HG03432 (cell line): ENCODE measurements around the gene METTL3.
"Not testable (repeated sequence)": the region's sequence is repeated elsewhere in the genome, so short reads cannot be mapped to it uniquely, and the experiment has no call there.

ENCODE experiments used
- ATAC-seq: cut with Tn5 transposase; IDR thresholded peaks from one replicate; pipeline ENCODE4 v1.9.1; 2021; ENCODE audit warnings: mild to moderate bottlenecking, moderate library complexity; ENCODE audit not compliant: unreplicated experiment

Gene METTL3

DNA sequence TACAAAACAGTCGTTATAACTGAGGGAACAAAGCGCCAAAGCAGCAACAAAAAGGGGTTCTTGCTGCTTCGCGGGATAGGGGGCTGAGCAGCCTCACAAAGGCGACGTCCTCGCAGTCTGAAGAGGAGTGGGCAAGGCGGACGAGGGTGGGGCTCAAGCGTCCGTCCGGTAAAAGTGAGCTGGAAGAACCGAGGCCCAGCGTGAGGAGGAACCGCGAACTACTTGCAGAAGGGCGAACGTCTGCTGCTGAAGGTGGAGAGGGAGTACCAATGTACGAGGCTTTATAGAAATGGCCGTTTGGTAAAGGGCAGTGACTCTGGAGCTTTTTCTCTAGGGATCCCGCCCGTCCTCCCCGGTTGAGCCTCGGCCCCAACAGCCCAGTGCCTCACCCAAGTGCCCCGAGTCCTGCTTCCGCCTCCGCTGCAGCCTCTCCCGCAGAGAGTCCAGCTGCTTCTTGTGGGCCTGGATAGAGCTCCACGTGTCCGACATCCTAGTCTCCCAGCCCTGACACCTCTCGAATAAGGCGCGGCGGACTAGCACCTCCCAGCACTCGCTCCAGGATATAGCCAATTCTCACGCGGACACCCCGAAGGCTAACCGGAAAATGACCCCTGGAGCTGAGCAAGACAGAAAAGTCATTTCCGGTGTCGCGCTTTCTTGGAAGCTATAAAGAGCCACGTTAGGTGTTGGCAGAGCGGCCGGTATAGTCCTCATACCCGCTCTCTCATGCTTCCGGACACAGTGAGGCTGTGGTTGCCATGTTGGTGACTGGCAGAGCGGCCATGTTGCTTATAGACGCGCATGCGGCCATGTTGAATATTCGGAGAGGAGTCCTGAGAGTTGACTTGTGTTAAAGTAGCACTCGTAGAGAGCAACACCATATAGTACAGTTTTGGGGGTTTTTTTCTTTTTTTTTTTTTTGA is at the start of gene METTL3:
Gene METTL3, minus strand, starts transcription at position 606 of the 923 bp plus-strand sequence. Its CDS starts 117 bp downstream, at position 489.
- peak; percentile 97 for ATAC-seq

DNA sequence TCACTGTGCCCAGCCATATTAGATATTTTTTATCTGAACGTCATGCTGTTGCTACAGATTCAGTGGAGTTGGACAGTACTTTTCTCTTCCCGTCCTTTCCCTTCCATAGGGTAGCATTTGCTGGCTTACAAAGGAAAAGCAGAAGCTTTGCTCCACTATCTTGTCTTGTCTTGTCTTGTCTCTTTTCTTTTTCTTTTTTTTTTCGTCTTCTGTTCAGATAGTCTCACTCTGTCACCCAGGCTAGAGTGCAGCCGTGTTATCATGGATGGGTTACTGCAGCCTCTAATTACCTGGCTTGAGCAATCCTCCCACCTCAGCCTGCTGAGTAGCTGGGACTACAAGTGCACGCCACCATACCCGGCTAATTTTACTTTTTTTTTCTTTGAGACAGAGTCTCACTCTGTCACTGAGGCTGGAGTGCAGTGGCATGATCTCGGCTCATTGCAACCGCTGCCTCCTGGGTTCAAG is 47.6 kb upstream of the METTL3 start:
- ATAC-seq: no peak

DNA sequence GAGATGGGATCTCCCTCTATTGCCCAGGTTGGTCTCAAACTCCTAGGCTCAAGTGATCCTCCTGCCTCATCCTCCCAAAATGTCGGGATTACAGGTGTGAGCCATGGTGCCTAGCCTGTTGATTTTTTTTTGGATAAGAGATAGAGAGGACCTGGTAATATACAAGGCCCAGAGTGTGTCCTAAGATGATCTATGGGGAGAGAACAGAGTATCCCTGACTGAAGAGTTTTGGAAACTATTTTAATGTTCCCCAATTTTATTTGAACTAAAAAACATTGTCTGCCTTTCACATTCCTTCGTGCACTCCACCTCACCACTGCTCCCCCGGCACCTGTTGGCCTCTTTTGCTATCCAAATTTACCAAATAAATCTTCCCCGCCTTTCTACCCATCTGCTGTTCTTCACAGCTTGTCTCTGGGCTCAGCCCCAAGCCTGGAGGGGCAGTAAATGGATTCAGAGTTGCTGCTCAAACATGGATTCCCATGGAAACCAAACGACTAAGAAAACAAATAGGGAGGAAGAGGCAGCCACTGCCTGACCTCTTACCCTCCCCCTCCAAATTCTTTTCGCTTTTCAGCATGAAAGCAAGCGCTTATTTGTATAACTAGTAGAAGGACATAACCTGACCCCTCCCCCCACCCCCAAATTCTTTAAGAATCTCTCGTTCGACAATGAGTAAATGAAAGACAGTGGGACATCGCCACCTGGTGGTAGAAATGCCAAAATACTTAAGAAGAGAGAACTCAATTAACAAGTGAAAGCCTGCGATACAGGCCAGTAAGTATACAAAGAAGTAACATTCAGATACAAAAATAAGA is 46.2 kb upstream of the METTL3 start:
- ATAC-seq: peak; percentile 44

DNA sequence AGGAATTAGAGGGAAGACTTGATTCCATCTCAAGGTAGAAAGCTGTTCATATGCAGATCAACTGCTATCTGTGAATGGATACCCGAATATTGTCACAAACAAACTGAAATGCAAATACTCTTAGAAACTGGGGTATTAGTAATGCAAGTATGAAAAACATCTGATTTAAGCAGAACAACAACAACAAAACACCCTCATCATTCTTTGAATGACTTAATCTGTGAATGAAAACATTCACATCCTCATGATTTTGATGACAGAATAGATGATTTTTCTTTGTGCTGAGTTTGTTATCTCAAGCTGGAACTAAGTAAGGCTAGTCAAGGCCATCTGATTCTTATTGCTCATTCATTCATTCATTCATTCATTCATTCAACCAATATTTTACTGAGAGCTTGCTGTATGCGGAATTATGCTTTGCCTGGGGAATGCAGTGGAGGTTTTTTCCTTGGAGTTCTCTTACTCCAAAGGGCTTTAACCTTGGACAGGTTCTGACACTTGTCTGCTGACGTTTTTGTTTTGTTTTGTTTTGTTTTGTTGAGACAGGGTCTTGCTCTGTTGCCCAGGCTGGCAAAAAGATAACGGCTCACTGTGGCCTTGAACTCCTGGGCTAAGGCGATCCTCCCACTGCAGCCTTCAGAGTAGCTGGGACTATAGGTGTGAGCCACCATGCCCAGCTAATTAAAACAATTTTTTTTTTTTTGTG is 45.4 kb upstream of the METTL3 start:
- ATAC-seq: no peak

DNA sequence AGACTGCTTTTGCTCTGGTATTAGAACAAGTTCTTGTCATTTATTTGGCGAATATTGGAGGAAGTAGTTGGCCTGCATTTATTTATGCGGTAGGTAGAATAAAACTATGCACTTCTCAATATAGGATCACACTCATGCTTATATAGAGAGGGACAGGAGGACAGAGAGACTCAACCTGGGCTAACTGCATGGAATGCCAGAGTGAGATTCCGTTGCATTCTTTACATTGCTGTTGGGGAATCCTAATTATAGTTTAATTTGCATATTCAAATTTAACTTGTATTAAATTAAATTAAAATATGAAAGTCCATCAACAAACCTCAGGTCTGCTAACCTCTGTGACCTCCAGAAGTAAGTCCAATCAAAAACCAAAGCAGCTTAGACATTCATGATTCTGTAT is 42.1 kb upstream of the METTL3 start:
- ATAC-seq: no peak

DNA sequence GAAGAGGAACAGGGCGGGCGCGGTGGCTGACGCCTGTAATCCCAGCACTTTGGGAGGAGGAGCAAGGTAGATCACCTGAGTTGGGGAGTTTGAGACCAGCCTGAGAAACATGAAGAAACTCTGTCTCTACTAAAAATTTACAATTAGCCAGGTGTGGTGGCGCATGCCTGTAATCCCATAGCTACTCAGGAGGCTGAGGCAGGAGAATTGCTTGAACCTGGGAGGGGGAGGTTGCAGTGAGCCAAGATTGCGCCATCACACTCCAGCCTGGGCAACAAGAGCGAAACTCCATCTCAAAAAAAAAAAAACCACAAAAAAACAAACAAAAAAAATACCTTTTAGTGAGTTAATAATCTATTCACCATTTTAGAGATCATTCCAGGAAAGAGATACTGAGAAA is 33.4 kb upstream of the METTL3 start:
- ATAC-seq: not testable (repeated sequence)

DNA sequence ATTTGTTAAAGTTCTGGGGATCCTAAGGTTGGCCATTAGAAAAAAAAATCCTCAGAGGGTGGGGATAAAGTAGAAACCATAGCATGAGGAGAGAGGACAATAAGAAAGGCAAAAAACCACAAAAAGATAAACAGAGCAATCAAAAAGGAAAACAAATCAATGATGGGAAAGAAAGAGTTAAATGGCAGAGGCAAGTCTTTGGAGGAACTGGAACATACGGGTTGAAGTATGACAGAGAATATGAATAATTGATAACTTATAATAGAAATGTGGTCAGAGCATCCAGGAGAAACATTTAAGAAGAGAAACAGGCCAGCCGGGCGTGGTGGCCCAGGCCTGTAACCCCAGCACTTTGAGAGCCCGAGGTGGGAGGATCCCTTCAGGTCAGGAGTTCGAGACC is 32.8 kb upstream of the METTL3 start:
- no peak for ATAC-seq

DNA sequence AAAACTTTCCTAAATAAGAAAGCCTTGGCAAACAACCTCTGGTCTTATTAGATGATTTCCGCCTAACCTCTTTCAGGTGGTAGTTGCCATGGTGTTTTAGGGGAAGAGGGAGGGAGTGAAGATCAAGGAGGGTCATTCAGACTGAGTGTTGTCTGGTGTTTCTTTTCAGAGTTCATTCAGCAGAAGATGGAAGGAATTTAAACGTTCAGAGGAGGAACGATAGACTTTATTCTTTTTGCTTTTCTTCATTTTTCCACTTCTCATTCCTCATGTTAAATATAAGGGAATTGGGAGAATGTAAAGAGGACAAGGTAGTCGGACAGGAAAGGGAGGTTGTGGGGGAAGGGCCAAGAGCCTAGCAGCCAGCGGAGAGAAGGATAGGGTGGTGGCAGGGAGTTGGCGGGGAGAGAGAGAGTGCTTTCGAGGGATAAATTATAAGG is 32.4 kb upstream of the METTL3 start:
- ATAC-seq: no peak

DNA sequence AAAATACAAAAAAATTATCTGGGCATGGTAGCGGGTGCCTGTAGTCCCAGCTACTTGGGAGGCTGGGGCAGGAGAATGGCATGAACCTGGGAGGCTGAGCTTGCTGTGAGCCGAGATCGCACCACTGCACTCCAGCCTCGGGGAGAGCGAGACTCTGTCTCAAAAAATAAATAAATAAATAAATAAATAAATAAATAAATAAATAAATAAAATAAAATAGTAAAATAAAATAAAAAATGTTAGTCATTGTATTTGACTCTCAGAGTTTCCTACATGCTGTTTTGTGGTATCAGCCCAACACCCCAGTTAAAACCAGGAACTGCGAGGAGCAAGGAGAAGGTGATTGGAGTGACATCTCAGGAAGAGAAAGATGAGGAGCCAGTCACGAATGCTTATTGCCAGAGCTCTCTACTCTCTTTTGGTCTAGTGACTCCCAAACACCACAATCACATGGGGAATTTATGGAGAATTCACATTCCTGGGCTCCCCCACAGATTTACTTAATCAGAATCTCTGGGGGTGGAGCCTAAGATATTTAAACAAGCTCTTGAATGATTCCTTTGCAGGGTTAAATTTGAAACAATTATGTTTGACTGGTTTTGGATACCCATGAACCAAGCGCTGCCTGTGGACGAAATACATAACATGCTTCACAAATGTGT is 30.4 kb upstream of the METTL3 start:
- no peak for ATAC-seq

DNA sequence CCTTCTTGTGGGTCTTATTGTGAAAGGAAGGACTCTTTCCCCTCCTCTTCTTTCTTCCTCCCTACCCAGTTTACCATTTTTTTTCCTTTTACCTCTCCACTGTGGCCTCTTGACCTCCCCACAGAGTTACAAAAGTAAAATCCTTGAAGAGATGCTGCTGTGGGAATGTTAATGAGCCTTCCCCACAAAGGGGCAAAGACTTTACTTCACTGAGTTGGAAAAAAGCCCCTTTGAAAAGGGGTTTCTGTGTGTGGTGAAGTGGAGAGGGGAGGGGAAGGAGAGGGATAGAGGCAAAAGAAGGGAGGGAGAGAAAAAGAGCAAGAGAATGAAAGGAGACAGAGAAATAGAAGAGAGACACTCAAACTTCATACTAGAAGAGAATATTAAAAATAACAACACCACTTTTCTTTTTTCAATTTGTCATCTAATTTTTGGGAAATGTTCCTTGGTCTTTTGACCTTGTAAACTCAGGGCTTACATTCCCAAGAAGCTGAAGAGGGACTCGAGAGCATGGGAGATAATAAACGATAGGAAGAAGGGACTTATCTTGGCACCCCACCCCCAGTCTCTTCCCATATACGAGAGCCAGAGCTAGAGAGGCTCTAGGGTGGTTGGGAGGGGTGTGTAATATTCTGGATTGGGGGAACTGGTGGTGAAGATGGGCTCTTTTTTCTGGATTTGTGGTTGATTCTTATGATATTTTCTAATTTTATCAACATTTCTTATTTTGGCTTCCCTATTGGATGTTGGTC is 28.2 kb upstream of the METTL3 start:
- ATAC-seq: no peak

DNA sequence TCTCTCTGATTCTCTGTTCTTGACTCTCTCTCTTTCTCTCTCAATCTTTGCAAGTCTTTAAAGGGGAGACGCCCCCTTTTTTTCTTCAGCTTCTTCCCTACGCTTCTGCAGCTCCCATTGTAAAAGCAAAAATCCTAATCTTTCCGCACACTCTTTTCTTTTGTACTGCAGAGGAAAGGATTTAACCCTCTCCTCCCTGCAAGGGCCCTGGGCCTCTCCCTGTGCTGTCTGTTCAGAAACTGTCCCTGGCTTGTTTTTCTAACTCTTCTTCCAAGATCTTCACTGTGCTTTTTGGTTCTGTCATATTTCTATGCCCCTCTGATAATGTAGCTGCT is 25.9 kb upstream of the METTL3 start:
- ATAC-seq: no peak

DNA sequence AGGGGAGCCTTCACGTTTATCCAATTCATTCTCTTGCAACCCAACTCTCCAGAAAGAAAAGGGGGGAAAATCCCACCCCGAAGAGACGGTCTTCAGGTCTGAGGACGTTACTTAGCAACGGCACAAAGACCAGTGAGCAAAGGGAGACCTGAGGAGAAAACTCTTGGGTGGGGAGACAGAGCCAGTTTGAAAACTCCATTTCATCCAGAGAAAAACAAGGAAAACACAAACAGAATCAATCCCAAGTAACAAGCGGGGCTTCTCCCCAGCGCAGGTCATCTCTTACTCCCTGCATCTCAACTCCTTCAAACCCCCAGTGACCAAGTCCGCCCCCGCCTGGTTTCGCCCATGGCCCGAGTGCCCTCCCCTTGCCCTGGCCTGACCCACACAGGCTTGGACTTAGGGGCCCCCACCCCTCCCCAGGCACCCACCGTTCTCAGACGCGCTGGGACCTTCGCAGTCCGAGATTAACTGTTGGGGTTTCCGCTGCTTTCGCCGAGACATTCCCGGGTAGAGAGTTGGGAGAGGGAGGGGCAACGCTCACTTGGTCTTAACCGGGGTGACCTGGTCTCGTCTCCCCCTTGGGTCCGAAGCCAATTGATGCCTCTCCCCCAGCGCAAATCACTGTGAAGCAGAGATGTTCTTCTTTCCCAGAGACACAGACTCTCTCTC is 25.4 kb upstream of the METTL3 start:
- no peak for ATAC-seq

DNA sequence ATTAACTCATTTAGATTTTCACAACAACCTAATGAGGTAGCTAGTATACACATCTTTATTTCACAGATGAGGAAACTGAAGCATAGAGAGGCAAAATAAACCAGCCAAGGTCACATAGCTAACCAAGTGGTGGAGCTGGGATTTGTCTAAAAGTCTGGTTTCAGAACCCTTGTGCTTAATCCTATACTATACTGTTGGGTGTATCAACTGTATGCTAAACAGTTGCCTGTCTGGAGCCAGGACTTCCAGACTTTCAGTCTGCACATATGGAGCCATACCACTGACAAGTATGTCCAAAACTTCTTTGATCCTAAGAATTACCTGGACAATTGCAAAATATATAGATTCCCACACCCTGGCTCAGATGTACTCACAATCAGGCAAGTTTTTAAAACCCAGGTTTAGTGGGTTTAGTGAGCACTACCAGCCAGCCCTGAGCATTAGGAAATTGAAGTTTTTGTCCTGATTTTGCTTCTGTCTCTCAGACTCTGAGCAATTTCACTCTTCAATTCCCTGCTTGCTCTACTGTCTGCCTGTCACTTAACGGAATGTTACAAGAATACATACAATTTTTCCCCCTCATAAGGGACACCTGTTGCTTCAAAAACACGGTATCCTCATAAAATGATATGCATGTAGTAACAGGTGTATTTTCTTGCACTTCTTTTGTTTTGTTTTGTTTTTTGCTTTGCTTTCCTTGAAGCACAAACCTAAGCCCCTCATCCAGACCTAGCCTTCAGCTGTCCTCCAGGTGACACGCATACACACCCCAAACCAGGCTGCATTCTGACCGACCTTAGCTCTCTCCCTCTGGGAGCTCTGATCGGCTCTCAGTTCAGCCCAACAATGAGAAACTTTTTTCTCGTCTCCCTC is 24.6 kb upstream of the METTL3 start:
- ATAC-seq: no peak

DNA sequence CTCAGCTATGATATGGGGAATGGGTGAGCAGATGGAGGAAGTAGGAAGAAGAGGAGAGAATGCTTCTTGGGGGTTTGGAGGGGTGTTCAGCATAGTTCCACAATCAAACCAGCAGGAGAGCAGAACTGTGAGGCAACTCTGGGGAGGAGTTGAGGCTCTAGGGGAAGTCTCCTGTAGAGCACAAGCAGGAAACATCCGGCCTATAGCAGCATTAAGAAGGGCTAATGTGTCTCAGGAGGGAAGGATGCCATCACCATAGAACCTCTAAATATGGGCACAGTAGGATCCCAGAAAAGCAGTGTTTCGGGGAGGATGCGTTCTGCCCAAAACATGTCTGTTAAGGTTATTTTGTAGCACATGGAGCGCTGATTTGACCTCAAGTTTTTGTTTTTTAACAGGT is 23.4 kb upstream of the METTL3 start:
- ATAC-seq: no peak

DNA sequence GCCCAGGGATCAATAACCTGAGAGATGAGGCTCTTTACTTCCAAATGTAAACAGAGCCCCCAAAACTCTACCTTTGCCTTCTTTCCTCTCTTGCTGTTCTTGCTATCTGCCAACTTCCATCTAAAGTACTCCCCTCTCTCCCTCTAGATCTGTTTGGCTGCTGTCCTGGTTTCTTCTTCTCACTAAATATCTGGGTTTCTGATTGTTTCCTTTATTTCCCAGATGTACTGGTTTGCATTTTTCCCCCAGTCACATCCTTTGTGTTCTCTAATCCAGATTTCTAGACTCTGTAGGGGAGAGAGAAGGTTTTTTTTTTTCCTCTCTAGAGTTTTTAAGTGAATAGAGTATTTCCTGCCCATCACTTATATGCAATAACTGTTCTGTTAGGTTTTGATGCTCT is 22.2 kb upstream of the METTL3 start:
- no peak for ATAC-seq

DNA sequence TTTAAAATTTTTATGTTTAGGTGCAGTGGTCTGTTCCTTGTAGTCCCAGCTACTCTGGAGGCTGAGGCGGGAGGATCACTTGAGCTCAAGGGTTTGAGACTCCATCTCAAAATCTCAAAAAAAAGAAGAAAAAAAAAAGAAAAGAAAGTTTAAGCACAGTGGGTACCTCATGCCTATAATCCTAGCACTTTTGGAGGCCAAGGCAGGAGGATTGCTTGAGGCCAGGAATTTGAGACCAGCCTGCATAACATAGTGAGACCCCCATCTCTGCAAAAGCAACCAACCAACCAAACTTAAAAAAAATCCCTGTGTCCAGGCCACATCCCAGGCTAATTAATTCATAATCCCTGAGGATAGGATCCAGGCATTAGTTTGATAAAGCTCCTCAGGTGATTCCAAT is 18.4 kb upstream of the METTL3 start:
- ATAC-seq: no peak

DNA sequence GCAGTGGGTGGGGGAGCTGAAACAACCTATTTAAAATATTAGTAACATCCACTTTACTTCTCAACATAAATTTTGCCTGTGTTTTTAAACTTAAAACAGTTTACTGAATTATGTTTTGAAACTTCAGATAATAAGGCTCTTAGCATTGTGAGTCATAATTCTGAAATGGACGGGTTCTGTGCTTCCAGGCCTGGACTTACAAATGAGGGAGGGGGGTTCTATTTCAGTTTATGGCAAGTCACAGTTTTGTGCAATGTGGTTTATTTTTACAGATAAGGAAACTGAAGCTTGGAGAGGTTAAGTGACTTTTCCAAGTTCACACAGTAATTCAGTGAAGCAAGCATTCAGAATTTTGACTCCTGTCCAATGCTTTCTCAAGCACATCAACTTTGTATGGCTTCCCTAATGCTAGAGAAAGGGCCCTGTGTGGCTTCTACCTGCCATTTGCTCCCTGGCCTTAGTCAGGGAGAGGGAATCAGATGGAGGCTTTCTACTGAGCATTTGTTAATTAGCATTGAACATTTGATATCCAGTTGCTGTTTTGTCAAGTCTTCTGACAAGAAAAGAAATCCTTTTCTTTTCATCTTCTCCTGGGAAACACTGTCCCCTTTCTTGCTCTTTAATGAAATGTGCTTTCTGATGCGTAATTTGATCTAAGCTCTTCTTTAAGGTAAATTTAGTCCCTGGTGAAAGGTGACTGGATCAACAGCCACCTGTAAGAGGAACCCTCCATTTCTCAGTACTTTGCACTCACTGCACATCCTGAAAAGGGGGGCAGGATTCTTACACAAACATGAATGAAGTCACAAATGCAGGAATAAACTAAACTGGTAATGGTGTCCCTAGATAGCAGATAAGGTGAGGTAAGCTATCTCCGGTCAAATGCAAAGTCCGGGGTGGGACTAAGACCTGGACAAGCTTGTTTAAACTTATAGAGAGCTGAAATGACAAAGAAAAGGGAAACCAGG is 17.5 kb upstream of the METTL3 start:
- no peak for ATAC-seq
